WTC11 (cell line): ENCODE measurements around the gene DNAH9. TPM values are rescaled to one million over a fixed set of nuclear protein-coding genes. Genes with fewer than 3 reads are reported as not detected.

Experiments used
- ATAC-seq: fragments of 200-7000 bp; cut with Tn5 transposase; 2 replicates; pipeline ENCODE4 v1.10.0; 2021; ENCODE audit warnings: mild to moderate bottlenecking, moderate library complexity
- CTCF ChIA-PET: fragments of 300-600 bp; sonication (Branson Sonifier 250); formaldehyde crosslinking; loops from one replicate; lab custom pipeline; 2021; ENCODE audit warnings: antibody characterized with exemption; lab: Charles Lee
- POLR2A ChIA-PET: fragments of 350-600 bp; sonication (Branson Sonifier 250); formaldehyde crosslinking; loops from one replicate; lab custom pipeline; 2021; ENCODE audit warnings: antibody characterized with exemption; lab: Charles Lee
- DNase-seq: peaks from one replicate; pipeline ENCODE4 v3.0.0; 2021; ENCODE audit warnings: low spot score
- H3K27ac Mint-ChIP-seq: 2 replicates; pipeline ENCODE4 v1.8.0; 2021; ENCODE audit warnings: mixed read lengths
- H3K27me3 Mint-ChIP-seq: 2 replicates; pipeline ENCODE4 v1.8.0; 2021; ENCODE audit warnings: low read depth, mild to moderate bottlenecking, moderate library complexity, mixed read lengths
- H3K36me3 Mint-ChIP-seq: 2 replicates; pipeline ENCODE4 v1.8.0; 2021; ENCODE audit warnings: mixed read lengths
- H3K4me1 Mint-ChIP-seq: 2 replicates; pipeline ENCODE4 v1.8.0; 2022; ENCODE audit warnings: mixed read lengths
- H3K4me3 Mint-ChIP-seq: 2 replicates; pipeline ENCODE4 v1.8.0; 2021; ENCODE audit warnings: mild to moderate bottlenecking, moderate library complexity, mixed read lengths
- H3K9me3 Mint-ChIP-seq: 2 replicates; pipeline ENCODE4 v1.8.0; 2021; ENCODE audit warnings: mixed read lengths
- AR ChIP-seq: fragments of 250-450 bp; sonication (Bioruptor Pico); IDR thresholded peaks from 2 replicates; pipeline ENCODE4 v1.9.0; 2021; ENCODE audit warnings: mild to moderate bottlenecking
- ATF6 ChIP-seq: sonication (generic); formaldehyde crosslinking; IDR thresholded peaks from 2 replicates; pipeline ENCODE4 v1.8.1; 2023; ENCODE audit warnings: mild to moderate bottlenecking, missing genetic modification reagents
- CDX4 ChIP-seq: fragments of 250-450 bp; sonication (Bioruptor Pico); IDR thresholded peaks from 2 replicates; pipeline ENCODE4 v1.9.0; 2021; ENCODE audit warnings: moderate library complexity, mild to moderate bottlenecking, inconsistent platforms, borderline replicate concordance
- EMX1 ChIP-seq: fragments of 250-450 bp; sonication (Bioruptor Pico); IDR thresholded peaks from 2 replicates; pipeline ENCODE4 v1.8.0; 2021; ENCODE audit warnings: mild to moderate bottlenecking
- FOXP4 ChIP-seq: sonication (generic); formaldehyde crosslinking; IDR thresholded peaks from 2 replicates; pipeline ENCODE4 v1.8.0; 2022; ENCODE audit warnings: mild to moderate bottlenecking, missing genetic modification reagents
- GRHL2 ChIP-seq: fragments of 250-450 bp; sonication (Bioruptor Pico); IDR thresholded peaks from 2 replicates; pipeline ENCODE4 v1.8.0; 2022; ENCODE audit warnings: mild to moderate bottlenecking, moderate library complexity; ENCODE audit not compliant: insufficient replicate concordance, severe bottlenecking
- GTF2I ChIP-seq: fragments of 250-450 bp; sonication (Bioruptor Pico); conservative IDR thresholded peaks from 2 replicates; pipeline ENCODE4 v1.4.0; 2021; ENCODE audit warnings: mild to moderate bottlenecking
- HMGA2 ChIP-seq: fragments of 250-450 bp; sonication (Bioruptor Pico); IDR thresholded peaks from 2 replicates; pipeline ENCODE4 v1.4.0; 2021; ENCODE audit warnings: mild to moderate bottlenecking, moderate library complexity
- HMGXB4 ChIP-seq: sonication (generic); formaldehyde crosslinking; IDR thresholded peaks from 2 replicates; pipeline ENCODE4 v1.8.1; 2023; ENCODE audit warnings: mild to moderate bottlenecking, moderate library complexity, missing genetic modification reagents
- JUN ChIP-seq: sonication (generic); formaldehyde crosslinking; IDR thresholded peaks from 2 replicates; pipeline ENCODE4 v1.8.0; 2023; ENCODE audit warnings: mild to moderate bottlenecking, missing genetic modification reagents
- MLX ChIP-seq: sonication (generic); formaldehyde crosslinking; IDR thresholded peaks from 2 replicates; pipeline ENCODE4 v1.8.1; 2023; ENCODE audit warnings: mild to moderate bottlenecking, missing genetic modification reagents, moderate library complexity
- MYBL2 ChIP-seq: sonication (generic); formaldehyde crosslinking; IDR thresholded peaks from 2 replicates; pipeline ENCODE4 v1.8.1; 2023; ENCODE audit warnings: mild to moderate bottlenecking, moderate library complexity, missing genetic modification reagents
- NFATC4 ChIP-seq: fragments of 250-450 bp; sonication (Bioruptor Pico); IDR thresholded peaks from 2 replicates; pipeline ENCODE4 v1.9.0; 2021; ENCODE audit warnings: mild to moderate bottlenecking
- RELA ChIP-seq: sonication (generic); formaldehyde crosslinking; IDR thresholded peaks from 2 replicates; pipeline ENCODE4 v1.8.1; 2022; ENCODE audit warnings: missing genetic modification reagents, mild to moderate bottlenecking, borderline replicate concordance
- RORB ChIP-seq: fragments of 250-450 bp; sonication (Bioruptor Pico); IDR thresholded peaks from 2 replicates; pipeline ENCODE4 v1.9.0; 2021; ENCODE audit warnings: mild to moderate bottlenecking
- ZBTB21 ChIP-seq: sonication (generic); formaldehyde crosslinking; IDR thresholded peaks from 2 replicates; pipeline ENCODE4 v1.8.1; 2023; ENCODE audit warnings: mild to moderate bottlenecking, missing genetic modification reagents, borderline replicate concordance
- ZNF219 ChIP-seq: sonication (generic); formaldehyde crosslinking; IDR thresholded peaks from 2 replicates; pipeline ENCODE4 v1.8.0; 2023; ENCODE audit warnings: missing genetic modification reagents, mild to moderate bottlenecking, borderline replicate concordance
- ZNF263 ChIP-seq: sonication (generic); formaldehyde crosslinking; IDR thresholded peaks from 2 replicates; pipeline ENCODE4 v1.8.1; 2022; ENCODE audit warnings: low read depth, mild to moderate bottlenecking, moderate library complexity, missing genetic modification reagents
- ZNF423 ChIP-seq: fragments of 250-450 bp; sonication (Bioruptor Pico); IDR thresholded peaks from 2 replicates; pipeline ENCODE4 v2.1.2; 2022; ENCODE audit warnings: mild to moderate bottlenecking, moderate library complexity
- total RNA-seq: library from RNA; stranded (reverse); gene quantifications from 3 replicates; pipeline ENCODE4 v1.2.3, GENCODE V29; 2021

Gene DNAH9
- total RNA-seq, 1 experiment from 2014 or later: 0.31 TPM

- TF ChIP-seq RORB (CRISPR knock-in tag) (no peak), ZNF263 (CRISPR knock-in tag) (no peak), RELA (CRISPR knock-in tag) (no peak), MLX (CRISPR knock-in tag) (no peak), ZBTB21 (CRISPR knock-in tag) (no peak), JUN (CRISPR knock-in tag) (no peak), MYBL2 (CRISPR knock-in tag) (no peak), CDX4 (CRISPR knock-in tag) (no peak), HMGXB4 (no peak), GTF2I (CRISPR knock-in tag) (no peak), GRHL2 (no peak), HMGA2 (no peak), ATF6 (CRISPR knock-in tag) (no peak), AR (CRISPR knock-in tag) (no peak), NFATC4 (CRISPR knock-in tag) (no peak), EMX1 (no peak), FOXP4 (CRISPR knock-in tag) (no peak), ZNF219 (no peak), ZNF423 (no peak)
- ChIA-PET POLR2A (no interaction called here), CTCF (no interaction called here)
- ATAC-seq (no peak), DNase-seq (no peak)
- Mint-ChIP-seq H3K4me3 (no peak overlapping the region), H3K36me3 (peaks cover 28% of the 10 kb centered on the region), H3K27me3 (no peaks in the 10 kb centered on the region; the same call in 1 of the 2 replicates), H3K9me3 (peaks cover 40% of the 10 kb centered on the region), H3K27ac (no peak overlapping the region), H3K4me1 (peaks cover 5% of the 10 kb centered on the region)
Observed at GRCh38 chr17:11950771-11951519, 352.7 kb downstream of the DNAH9 start.
